Measurements from ENCODE around the gene IL34. TPM values are rescaled to one million over a fixed set of nuclear protein-coding genes. Genes with fewer than 3 reads are reported as not detected.

The IL34 gene
- total RNA-seq, 1 experiment from 2014 or later, result 4.4 TPM

DNA sequence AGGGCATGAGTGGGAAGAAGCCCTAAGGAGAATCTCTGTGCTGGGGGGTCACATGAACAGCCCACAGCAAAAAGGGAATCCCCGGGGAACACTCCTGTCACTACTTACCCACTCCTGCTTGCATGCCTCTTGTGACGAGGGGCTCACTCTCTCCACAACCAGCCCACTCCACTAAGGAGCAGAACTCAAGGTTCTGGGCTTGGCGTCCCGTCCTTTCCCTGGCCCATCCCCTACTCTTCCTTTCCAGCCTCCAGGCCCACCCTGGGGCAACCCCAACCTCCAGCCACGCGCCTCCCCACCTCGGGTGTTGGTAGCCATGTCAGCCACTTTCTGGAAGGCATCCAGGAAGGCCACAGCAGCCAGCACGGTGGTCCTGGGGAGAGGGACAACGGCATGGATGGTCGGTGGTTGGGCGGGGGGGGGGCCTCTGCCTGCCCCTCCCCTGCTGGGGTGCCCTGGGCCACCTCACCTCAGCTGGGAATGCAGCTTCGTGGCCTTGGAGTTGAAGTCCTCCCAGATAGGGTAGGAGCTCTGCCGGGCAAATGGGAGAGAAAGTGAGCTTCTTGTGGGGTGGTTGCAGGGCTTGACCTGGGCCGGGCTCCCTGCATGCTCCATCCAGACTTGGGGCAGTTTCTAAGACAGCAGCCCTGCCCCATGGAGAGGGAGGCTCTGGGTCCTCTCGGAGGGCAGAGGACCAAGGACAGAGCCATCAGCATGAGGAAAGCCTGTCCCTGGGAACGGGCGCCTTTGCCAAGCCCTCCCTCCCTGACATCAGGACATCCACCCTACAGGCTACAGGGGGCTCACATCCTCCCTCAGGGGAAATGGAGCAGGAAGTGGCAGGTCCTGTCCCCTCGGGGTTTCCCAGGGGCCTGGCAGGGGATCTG, 34.4 kb downstream of the IL34 start:
- H3K4ac ChIP-seq (ENCODE audit: low read depth, low read length), result no peak overlapping the region
- H2AK5ac ChIP-seq (ENCODE audit: insufficient read length, low read length), result no peak overlapping the region
- no peak overlapping the region for H2AFZ ChIP-seq (ENCODE audit: low read length)
- no peak overlapping the region for H3K4me2 ChIP-seq (ENCODE audit: insufficient read depth, insufficient read length, low read length)
- no peaks in the 10 kb centered on the region for H3K9me3 ChIP-seq (ENCODE audit: control insufficient read depth, low read depth, low read length)
- peak overlapping the region; percentile 17 for H4K91ac ChIP-seq (ENCODE audit: insufficient read length, low read depth, low read length)
- H2BK12ac ChIP-seq (ENCODE audit: insufficient read length, low read depth, low read length), result no peak overlapping the region
- H2BK5ac ChIP-seq (ENCODE audit: insufficient read length, low read length), result no peak overlapping the region
- WGBS (ENCODE audit: extremely low coverage, insufficient read length, low lambda C conversion rate), result no CpG with 5 or more reads among the region's 18 CpGs
- H3K14ac ChIP-seq (ENCODE audit: insufficient read depth, low read length), result no peak overlapping the region
- H3K27ac Mint-ChIP-seq, result peak overlapping the region in 1 of 3 experiments; percentile 96; a peak in 1 of 7 replicates
- no peak overlapping the region for H3K9ac ChIP-seq (ENCODE audit: extremely low read depth, insufficient read length, low read length)
- no peaks in the 10 kb centered on the region for H4K20me1 ChIP-seq (ENCODE audit: control insufficient read depth, insufficient read depth, insufficient read length)
- TF ChIP-seq, protein P1, sequence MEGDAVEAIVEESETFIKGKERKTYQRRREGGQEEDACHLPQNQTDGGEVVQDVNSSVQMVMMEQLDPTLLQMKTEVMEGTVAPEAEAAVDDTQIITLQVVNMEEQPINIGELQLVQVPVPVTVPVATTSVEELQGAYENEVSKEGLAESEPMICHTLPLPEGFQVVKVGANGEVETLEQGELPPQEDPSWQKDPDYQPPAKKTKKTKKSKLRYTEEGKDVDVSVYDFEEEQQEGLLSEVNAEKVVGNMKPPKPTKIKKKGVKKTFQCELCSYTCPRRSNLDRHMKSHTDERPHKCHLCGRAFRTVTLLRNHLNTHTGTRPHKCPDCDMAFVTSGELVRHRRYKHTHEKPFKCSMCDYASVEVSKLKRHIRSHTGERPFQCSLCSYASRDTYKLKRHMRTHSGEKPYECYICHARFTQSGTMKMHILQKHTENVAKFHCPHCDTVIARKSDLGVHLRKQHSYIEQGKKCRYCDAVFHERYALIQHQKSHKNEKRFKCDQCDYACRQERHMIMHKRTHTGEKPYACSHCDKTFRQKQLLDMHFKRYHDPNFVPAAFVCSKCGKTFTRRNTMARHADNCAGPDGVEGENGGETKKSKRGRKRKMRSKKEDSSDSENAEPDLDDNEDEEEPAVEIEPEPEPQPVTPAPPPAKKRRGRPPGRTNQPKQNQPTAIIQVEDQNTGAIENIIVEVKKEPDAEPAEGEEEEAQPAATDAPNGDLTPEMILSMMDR (conservative IDR thresholded peaks at IDR 0.05), result no peak
- H3K23ac ChIP-seq (ENCODE audit: insufficient read length, low read depth, low read length), result no peak overlapping the region
- H3K27ac ChIP-seq (ENCODE audit: insufficient read length, low read depth, low read length), result no peak overlapping the region
- H3K4me1 Mint-ChIP-seq, result peaks cover 4 to 14% of the 10 kb centered on the region in 2 experiments; a peak in 3 of 4 replicates
- no peaks in the 10 kb centered on the region for H3K79me2 ChIP-seq (ENCODE audit: insufficient read depth, low read length)
- H3K18ac ChIP-seq (ENCODE audit: insufficient read length, low read depth, low read length), result no peak overlapping the region
- no peak overlapping the region for H4K8ac ChIP-seq (replicated peaks; ENCODE audit: insufficient read length, low read depth, low read length)
- no peaks in the 10 kb centered on the region for H3K27me3 ChIP-seq (ENCODE audit: insufficient read depth, low read length)
- DNase-seq, result no peak
- no peak overlapping the region for H2BK15ac ChIP-seq (ENCODE audit: low read depth, low read length)
- peaks cover 7% of the 10 kb centered on the region for H3K23me2 ChIP-seq (ENCODE audit: insufficient read length, low read depth, low read length, poor library complexity, severe bottlenecking)
- H4K5ac ChIP-seq (ENCODE audit: insufficient read length, low read depth, low read length), result no peak overlapping the region
- no peak overlapping the region; a peak in 1 of 5 replicates for H3K4me3 Mint-ChIP-seq
- H3K36me3 Mint-ChIP-seq (ENCODE audit: insufficient read depth in 1 of 3, low read depth in 3 of 3), result peaks cover 2 to 28% (median 14%) of the 10 kb centered on the region in 3 experiments
- H3K27me3 Mint-ChIP-seq (ENCODE audit: low read depth), result no peaks in the 10 kb centered on the region
- no peaks in the 10 kb centered on the region; a peak in 1 of 5 replicates for H3K9me3 Mint-ChIP-seq
- H3T11ph ChIP-seq (ENCODE audit: low read length), result no peak overlapping the region
- no peak overlapping the region for H2BK20ac ChIP-seq (ENCODE audit: low read depth, low read length, poor library complexity, severe bottlenecking)
- H2BK120ac ChIP-seq (ENCODE audit: low read depth, low read length, poor library complexity, severe bottlenecking), result no peak overlapping the region
- H3K4me1 ChIP-seq (ENCODE audit: insufficient read depth, low read length), result no peaks in the 10 kb centered on the region
- H3K56ac ChIP-seq (ENCODE audit: insufficient read length, low read depth, low read length), result no peak overlapping the region
- H3K79me1 ChIP-seq (ENCODE audit: insufficient read depth, low read depth, low read length, poor library complexity, severe bottlenecking), result no peaks in the 10 kb centered on the region

All from H9 (cell line).